Measurements from ENCODE around the gene TRAPPC12.

TRAPPC12 gene

DNA sequence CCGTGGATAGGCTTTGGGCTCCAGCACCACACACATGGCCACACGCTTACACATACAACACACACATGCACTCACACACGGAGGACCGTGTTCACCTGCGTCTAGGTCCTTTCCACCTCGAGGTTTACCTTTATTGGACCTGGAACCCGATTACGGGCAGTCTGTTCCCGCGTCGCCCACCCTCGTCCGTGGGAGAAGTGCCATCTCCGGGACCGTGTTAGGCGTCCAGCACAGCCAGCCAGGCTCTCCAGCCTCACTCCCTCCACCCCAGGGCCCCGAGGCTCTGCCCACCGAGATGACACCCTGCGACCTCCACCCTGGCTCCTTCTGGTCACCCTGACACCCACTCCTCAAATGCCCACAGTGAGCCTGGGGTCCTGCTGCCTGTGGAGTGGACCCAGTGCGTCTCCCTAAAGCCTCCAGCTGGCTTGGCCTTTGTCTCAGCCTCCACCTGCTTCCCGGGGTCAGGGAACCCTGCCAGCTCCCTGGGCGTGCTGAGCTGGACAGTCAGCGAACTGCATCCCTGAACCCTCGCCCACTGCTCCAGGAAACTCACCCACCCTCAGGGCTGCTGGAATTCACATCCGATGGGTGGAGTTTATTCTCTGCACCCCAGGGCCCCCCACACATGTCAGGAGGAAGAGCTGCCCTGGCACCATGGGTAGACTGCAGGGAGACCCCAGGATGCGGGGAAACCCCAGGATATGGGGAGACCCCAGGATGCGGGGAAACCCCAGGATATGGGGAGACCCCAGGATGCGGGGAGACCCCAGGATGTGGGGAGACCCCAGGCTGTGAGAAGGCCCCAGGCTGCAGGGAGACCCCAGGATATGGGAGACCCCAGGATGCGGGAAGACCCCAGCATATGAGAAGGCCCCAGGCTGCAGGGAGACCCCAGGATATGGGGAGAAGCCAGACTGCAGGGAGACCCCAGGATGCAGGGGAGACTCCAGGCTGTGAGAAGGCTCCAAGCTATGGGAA is 106.8 kb downstream of the TRAPPC12 start:
- H3K27me3 ChIP-seq (replicated peaks; ENCODE audit: control insufficient read depth, insufficient read depth, low read length) = no peaks in the 10 kb centered on the region
- DNase-seq (ENCODE audit: extremely low read depth, insufficient read length) = no peak
- H3K4me3 ChIP-seq (replicated peaks; ENCODE audit: low read depth, low read length) = no peak overlapping the region
- H3K36me3 ChIP-seq (ENCODE audit: control insufficient read depth, insufficient read depth, low read length) = peaks cover 2% of the 10 kb centered on the region
- no peak for TF ChIP-seq CTCF (IDR thresholded peaks at IDR 0.05; ENCODE audit: insufficient read depth, low read length, poor library complexity, severe bottlenecking)

DNA sequence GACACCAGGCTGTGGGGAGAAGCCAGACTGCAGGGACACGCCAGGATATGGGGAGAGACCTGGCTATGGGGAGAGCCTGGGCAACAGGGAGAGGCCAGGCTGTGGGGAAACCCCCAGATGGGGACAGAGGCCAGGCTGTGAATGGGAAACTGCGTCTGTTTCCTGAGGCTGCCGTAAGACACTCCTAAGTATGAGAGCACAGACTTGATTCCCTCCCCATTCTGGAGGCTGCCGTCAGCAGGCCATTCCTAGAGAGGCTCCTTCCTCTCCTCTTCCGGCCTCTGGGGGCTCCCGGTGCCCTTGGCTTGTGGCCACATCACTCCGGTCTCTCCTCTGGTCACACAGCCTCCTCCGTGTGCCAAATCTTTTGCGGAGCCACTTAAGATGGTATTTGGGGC is 107.5 kb downstream of the TRAPPC12 start:
- Histone ChIP-seq H3K27me3 (replicated peaks; ENCODE audit: control insufficient read depth, insufficient read depth, low read length) (no peaks in the 10 kb centered on the region), H3K36me3 (ENCODE audit: control insufficient read depth, insufficient read depth, low read length) (peaks cover 2% of the 10 kb centered on the region), H3K4me3 (replicated peaks; ENCODE audit: low read depth, low read length) (no peak overlapping the region)
- no peak for TF ChIP-seq CTCF (IDR thresholded peaks at IDR 0.05; ENCODE audit: insufficient read depth, low read length, poor library complexity, severe bottlenecking)
- DNase-seq (ENCODE audit: extremely low read depth, insufficient read length) = no peak

DNA sequence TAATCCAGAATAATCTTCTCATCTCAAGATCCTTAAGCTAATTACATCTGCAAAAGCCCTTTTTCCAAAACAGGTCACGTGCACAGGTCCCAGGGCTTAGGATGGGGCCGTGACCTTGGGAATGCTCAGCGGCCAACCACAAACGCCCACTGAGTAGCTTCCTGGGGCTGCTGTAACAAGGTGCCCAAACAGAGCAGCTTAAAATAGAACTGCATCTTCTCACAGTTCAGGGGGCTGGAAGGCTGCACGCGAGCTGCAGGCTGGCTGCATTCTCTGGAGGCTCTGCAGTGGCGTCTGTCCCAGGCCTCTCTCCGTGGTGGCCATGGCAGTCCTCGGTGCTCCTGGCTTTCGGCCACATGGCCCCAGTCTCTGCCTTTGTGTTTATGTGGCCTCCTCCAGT is 107.9 kb downstream of the TRAPPC12 start:
- Histone ChIP-seq H3K4me3 (replicated peaks; ENCODE audit: low read depth, low read length) (no peak overlapping the region), H3K27me3 (replicated peaks; ENCODE audit: control insufficient read depth, insufficient read depth, low read length) (no peaks in the 10 kb centered on the region), H3K36me3 (ENCODE audit: control insufficient read depth, insufficient read depth, low read length) (peaks cover 2% of the 10 kb centered on the region)
- no peak for TF ChIP-seq CTCF (IDR thresholded peaks at IDR 0.05; ENCODE audit: insufficient read depth, low read length, poor library complexity, severe bottlenecking)
- DNase-seq (ENCODE audit: extremely low read depth, insufficient read length) = no peak

DNA sequence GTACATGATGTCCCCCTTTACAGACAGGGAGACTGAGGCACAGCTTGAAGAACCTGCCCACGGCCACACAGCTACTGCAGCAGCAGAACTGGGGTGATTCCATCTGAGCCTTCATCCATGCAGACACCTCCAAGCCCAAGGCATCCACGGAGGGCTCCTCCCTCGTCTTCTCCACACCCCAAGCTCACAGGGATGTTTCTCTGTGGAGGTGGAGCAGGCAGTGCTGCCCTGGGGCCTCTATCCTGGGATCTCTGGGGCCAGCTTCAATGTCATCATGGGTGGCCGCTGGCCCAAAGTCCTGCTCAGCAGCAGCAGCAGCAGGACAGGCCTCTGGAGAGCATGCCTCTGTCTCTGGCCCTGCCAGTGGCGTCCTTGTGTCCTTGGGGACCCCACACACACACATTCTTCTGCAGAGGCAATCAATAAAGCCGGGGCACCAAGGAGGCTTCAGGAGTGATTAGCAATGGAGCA is 108.6 kb downstream of the TRAPPC12 start:
- TF ChIP-seq CTCF (IDR thresholded peaks at IDR 0.05; ENCODE audit: insufficient read depth, low read length, poor library complexity, severe bottlenecking) = no peak
- Histone ChIP-seq H3K36me3 (ENCODE audit: control insufficient read depth, insufficient read depth, low read length) (no peaks in the 10 kb centered on the region; the same call in none of the 2 replicates), H3K4me3 (replicated peaks; ENCODE audit: low read depth, low read length) (no peak overlapping the region), H3K27me3 (replicated peaks; ENCODE audit: control insufficient read depth, insufficient read depth, low read length) (no peaks in the 10 kb centered on the region)
- DNase-seq (ENCODE audit: extremely low read depth, insufficient read length) = no peak

DNA sequence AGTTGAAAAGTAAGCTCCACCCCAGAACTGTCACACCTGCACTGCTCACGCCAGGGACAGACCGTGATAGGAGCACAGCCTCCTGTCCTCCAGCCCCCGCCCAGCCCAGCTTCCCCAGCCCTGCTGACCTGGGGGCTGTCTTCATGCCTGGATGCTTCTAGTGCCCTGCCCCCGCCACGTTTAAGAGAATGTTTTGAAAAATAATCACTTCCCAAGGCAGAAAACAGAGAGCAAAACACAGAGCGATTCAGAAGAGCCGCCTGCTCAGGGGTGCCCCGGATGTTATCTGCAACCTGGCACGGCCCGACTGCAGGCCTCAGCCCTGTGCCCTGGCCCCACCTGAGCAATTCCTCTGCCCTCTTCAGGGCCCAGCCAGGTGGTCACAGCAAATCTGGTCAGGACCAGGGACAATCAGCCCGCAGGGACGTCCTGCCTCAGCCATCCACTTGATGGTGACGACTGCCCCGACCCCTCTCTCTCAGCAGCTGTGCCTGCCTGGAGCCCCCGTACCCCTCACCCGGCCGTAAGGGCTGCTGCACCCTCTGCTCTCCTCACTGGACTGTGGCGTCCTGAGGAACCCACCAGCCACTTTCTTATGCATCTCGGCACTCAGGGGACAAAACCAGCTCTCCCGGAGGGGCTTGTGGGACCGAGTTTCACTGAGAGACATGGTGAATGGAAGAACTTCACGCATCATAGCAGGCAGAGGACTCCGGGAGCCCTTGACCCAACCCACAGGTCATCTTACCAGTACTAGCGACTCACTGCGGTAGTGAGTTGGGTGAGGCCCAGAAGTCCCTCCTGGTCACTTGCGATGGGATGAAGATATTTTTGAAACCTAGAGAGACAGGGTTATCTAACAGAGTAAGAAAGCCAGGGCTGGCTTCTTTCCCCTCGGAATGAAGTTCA is 109.6 kb downstream of the TRAPPC12 start:
- DNase-seq (ENCODE audit: extremely low read depth, insufficient read length) = no peak
- Histone ChIP-seq H3K36me3 (ENCODE audit: control insufficient read depth, insufficient read depth, low read length) (no peaks in the 10 kb centered on the region; the same call in none of the 2 replicates), H3K4me3 (replicated peaks; ENCODE audit: low read depth, low read length) (no peak overlapping the region), H3K27me3 (replicated peaks; ENCODE audit: control insufficient read depth, insufficient read depth, low read length) (no peaks in the 10 kb centered on the region)
- no peak for TF ChIP-seq CTCF (IDR thresholded peaks at IDR 0.05; ENCODE audit: insufficient read depth, low read length, poor library complexity, severe bottlenecking)

Measured in GM06990 (cell line).